Astrocyte (in vitro differentiated cells and primary cell): ENCODE results near the gene RFX7.

ENCODE experiments used
- CTCF ChIP-seq: IDR thresholded peaks from 2 replicates; pipeline ENCODE4 v1.5.1; 2011; ENCODE audit warnings: low read depth, mild to moderate bottlenecking, inconsistent platforms, low read length, moderate library complexity; ENCODE audit not compliant: insufficient read depth
- EZH2 ChIP-seq: IDR thresholded peaks from 2 replicates; pipeline ENCODE4 v1.6.1; 2012; ENCODE audit warnings: mild to moderate bottlenecking, low read length, inconsistent platforms; ENCODE audit not compliant: insufficient read depth

GRCh38 chr15:56150204-56150603 is 93.5 kb downstream of the RFX7 start:
- TF ChIP-seq EZH2 (no peak), CTCF (no peak)
